Measurements from ENCODE around the gene GSDME.

GSDME gene

GRCh38 chr7:24769014-24769830, 12.0 kb upstream of the GSDME start:
- no peak for DNase-seq

- DNase-seq = no peak
Measured at GRCh38 chr7:24767878-24768569, 10.8 kb upstream of the GSDME start.

DNA sequence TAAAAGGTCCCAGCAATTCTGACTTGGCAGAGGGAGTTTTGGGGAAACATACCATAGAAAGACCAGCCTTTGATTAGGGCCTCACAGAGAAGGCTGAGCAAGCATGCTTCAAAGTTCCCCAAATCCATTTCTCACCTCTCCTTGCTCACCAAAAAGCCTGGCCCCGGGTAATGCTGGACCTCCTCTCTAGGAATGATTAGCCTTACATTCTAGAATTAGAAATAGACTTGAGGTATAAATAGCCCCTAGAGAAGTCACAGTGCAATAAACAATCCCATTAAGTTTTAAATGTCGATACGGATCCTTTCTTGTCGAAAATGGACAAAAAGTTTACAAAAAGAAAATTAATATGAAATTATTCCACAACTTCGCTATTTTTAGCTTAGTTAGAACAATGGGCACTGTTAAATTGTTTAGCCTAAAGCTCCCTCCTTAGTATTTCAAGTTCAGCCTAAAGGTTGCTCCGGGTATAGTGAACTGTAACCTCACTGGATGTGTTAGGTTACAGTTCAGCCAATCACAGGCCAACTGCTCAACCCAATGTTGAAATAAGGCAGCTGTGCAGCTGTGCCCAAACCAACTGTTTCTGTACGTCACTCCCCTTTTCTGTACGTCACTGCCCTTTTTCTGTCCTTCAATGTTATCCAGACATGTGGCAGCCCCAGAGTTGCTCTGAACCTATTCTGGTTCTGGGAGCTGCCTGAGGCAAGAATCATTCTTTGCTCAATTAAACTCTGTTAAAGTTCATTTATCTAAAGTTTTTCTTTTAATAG, 7.9 kb upstream of the GSDME start:
- DNase-seq = no peak

- DNase-seq = no peak
Measured at GRCh38 chr7:24764011-24764410, 6.7 kb upstream of the GSDME start.

GRCh38 chr7:24763303-24763901, 6.1 kb upstream of the GSDME start:
- no peak for DNase-seq

GRCh38 chr7:24762771-24763170, 5.5 kb upstream of the GSDME start:
- DNase-seq = no peak

DNA sequence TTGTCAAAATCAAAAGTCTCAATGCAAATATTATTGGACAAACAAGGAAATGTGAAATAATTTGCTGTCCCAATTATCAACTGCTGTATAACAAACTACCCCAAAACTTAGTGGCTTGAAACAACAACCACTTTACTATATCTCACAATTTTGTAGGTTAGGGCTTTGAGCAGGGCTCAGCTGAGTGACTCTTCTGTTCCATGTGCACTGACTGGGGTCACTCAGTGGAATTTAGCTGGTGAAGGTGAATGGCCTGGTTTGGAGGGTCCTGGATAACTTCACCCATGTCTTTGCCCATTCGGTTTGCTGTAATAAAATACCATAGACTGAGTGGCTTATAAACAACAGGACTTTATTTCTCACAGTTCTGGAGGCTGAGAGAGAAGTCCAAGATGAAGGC, 3.7 kb upstream of the GSDME start:
- no peak for DNase-seq

GRCh38 chr7:24756545-24757352, 515 bp downstream of the GSDME start:
- no peak for DNase-seq

DNA sequence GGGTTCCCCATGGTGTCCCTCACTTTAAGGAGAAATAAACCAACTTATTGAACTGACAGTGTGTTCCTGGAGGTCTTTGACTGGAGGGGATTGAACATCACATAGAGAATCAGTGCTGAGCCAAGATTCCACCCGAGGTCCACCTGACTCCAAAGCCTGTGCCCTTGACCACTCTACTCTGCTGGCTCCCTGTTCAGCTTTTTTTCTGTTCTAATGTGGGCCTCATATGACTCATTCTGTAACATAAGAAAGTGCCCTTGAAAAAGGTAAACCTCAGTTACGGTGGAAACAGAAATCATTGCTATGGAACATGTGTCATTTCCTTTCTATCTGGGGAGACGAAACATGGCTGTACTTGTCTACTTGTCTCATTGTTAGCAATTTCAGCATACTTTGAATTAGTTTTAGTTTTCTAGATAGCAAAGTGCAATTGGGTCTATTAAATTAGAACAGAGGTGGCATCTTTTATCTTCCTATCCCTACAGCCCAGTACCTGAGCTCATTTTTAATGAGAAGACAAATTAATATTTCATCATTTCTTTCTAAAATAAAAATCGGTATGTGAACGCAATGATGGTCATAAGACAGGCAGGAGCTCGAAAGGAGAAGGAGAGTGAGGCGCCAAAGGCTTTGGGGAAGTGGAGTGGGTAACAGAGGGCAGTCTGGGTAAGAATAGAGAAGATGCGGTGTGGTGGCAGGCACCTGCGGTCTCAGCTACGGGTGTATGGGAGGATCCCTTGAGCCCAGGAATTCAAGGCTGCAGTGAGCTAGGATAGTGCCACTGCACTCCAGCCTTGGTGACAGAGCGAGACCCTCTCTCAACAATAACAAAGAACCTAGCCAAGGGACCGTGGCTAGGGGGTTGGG, 1.5 kb downstream of the GSDME start:
- no peak for DNase-seq

DNA sequence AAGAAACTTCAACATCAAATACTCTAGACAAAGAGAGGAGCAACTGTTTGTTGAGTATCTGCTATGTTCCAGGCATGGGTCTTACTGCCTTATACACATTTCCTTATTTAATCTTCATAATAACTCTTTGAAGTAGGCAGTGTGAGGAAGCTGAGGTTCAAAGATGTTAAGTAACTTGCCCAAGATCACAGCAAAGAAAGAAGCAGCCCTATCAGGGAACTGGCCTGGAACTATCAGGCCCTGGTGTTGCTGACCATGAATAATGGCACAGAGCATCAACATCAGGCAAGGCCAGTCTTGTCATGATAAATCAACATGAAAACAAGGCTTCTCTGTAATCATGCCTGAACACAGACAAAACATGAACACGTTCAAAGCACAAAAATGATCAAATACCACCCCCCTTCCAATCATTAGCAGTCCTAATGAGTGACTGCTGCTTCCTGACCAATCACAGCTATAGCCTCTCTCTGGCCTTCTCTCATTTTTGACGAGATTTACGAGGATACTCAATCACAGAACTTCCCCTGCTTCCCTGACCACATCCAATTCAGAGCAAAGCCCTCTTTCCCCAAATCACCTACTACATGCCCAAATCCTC, 2.3 kb downstream of the GSDME start:
- no peak for DNase-seq

- no peak for DNase-seq
Measured at GRCh38 chr7:24752073-24752800, 5.0 kb downstream of the GSDME start.

- no peak for DNase-seq
Measured at GRCh38 chr7:24751484-24751883, 5.8 kb downstream of the GSDME start.

DNA sequence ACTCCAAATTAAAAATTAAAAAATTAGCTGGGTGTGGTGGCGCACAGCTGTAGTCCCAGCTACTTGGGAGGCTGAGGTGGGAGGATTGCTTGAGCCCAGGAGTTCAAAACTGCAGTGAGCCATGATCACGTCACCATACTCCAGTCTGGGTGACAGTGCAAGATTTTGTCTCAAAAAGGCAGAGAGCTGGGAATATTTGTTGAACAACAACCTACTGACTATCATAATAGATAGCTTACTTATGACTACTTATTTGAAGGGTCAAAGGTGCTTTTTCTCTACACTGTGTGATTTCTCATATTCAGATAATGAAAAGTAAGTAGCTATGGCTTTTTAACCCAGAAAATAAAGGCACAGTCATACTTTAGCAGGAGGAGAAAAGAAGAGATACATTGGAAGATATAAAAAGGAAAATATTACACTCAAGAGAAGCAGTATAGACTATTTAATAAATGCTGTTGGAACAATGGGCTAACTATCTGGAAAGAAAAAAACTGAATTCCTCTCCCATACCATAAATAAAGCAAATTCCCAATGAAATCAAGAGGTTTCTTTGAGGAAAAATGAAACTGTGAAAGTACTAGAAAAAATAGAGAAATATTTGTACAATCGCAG, 6.7 kb downstream of the GSDME start:
- no peak for DNase-seq

GRCh38 chr7:24748521-24748920, 8.7 kb downstream of the GSDME start:
- DNase-seq = no peak

GRCh38 chr7:24745355-24745754, 11.9 kb downstream of the GSDME start:
- DNase-seq = no peak

DNA sequence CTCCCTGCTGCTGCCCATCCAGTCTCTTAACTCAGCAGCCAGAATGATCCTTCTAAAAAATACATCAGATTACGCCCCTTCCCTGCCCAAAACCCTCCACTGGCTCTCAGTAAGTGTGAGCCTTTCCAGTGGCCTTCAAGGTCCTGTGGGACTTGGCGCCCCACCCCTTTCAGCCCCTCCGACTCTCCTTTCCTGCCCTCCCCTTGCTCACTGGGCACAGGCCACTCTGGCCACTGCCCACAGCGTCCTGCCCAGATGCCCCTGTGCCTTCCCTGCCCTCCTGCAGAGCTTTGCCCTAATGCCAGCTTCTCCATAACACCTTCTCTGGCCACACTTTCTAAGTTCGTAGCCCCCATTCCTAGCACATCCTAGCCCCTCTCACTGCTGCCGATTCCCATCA, 13.8 kb downstream of the GSDME start:
- DNase-seq = no peak

- DNase-seq = no peak
Measured at GRCh38 chr7:24742506-24743162, 14.6 kb downstream of the GSDME start.

- DNase-seq = no peak
Measured at GRCh38 chr7:24741679-24742505, 15.4 kb downstream of the GSDME start.
